Spleen (tissue), 7 donors: ENCODE measurements around the gene FUT1.

Experiments
- CTCF ChIP-seq, 11 experiments: fragments of 200-600 bp in 7 of 11; fragments of 450-650 bp in 4 of 11; sonication (generic) in 4 of 11; IDR thresholded peaks in 8 of 11; conservative IDR thresholded peaks in 3 of 11; 1 replicate in 7 of 11; 2 replicates in 4 of 11; pipeline versions ENCODE4 v1.4.0 to v1.8.0; 2016 to 2021; ENCODE audit warnings: antibody characterized with exemption in 11 of 11, inconsistent platforms in 4 of 11, mild to moderate bottlenecking in 1 of 11
- POLR2AphosphoS5 ChIP-seq, 3 donors: sonication (generic); formaldehyde crosslinking; IDR thresholded peaks; one replicate each; pipeline ENCODE4 v1.5.1; 2017; ENCODE audit warnings: antibody characterized with exemption in 3 of 3
- donor health status: DM: no; HTN: no; CAD: no; lungs with moderate emphysema.
- donor health status: DM: no; HTN: no; CAD: no.
- donor health status: DM: no; HTN: no; CAD: no.

- no peak for TF ChIP-seq CTCF (IDR thresholded peaks at IDR 0.05 in 8 of 11, conservative IDR thresholded peaks at IDR 0.05 in 3 of 11)
- TF ChIP-seq POLR2AphosphoS5 (IDR thresholded peaks at IDR 0.05), result no peak
These were observed 32.2 kb downstream of the FUT1 start for GRCh38 chr19:48720251-48720612.
